Left forelimb (tissue), 1 donor: ENCODE results near the gene CDK5R1.
A peak's percentile ranks its signal among the peaks of the same experiment; 100 is the strongest.

Experiments used
- DNase-seq: peaks from one replicate; pipeline ENCODE4 v3.0.0-alpha.2; 2018; ENCODE audit warnings: low spot score

Gene CDK5R1

DNA sequence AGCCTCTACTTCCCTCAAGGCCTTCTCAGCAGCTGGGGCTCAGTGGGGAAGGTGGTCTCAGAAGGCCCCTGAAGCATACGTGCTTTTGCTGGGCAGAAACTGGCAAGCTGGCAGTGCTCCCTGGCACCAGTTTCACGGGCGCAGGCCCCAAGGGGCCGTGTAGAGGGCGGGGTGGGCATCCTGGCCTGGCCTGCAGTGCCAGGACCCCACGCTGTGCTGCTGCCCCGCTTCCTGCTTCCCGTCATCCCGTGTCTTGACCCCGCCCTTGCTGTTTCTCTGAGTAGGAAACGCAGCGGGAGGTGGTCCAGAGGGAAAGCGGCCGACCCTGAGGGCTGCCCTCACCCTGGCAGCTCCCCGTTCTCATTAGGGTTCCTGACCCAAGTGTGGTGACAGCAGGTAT, 6.8 kb downstream of the CDK5R1 start:
- DNase-seq, result peak; percentile 56

DNA sequence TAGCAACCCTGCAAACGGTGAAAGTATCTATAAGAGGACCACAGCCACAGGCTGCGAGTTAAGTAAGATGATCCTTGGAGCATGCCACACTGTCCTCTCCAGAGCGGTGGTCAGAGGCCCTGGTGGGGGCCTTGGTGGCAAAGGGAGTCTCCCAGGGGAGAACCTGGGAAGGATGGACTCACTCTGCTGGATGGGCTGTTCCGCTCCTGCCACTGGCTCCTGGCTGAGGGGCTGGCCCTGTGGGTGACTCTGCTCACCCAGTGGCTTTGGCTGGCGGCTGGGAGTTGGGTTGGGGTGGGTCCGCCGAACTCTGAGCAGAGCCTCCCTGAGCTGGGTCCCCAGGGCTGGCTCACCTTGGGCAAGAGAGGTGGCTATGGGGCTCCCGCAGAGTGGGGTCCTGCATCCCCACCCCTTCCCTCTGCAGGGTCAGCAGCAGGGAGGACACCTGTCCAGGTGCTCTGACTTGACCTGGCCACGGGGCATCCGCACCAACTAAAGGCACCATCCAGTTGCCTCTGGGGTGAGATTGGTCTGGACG, 7.3 kb downstream of the CDK5R1 start:
- DNase-seq, result no peak

DNA sequence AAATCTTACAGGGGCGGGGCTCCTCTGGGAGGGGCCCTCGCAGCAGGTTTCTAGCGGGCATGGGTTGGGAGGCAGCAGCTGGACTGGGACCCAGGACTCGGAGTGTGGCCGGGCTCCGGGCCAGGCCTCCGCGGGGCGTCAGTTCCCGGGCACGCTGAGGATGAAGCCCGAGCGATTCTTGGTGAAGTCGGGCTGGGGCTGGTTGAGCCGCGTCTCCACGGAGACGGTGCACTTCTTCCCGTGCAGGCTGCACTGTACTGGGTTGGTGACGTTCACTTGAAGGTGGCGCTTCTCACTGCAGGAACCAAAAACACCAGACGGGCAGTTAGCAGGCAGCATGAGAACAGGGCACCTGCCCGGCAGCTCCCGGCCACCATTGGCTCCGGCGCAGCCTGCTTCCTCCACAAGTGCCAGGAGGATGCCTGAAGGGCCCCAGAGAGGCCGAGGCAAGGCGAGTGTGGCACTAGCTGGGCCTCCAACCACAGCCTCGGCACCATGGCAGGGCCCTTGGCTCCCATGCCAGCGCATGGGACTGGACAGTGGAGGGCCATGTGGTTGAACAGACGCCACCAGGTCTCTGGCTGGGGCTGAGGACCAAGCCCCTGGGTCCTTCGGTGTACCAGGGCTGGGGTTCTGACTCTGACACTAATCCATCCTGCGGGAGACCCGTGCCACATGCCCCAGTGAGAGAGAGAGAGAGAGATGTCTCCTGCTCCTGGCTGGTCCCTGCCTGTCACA, 8.0 kb downstream of the CDK5R1 start:
- DNase-seq, result peak; percentile 59

DNA sequence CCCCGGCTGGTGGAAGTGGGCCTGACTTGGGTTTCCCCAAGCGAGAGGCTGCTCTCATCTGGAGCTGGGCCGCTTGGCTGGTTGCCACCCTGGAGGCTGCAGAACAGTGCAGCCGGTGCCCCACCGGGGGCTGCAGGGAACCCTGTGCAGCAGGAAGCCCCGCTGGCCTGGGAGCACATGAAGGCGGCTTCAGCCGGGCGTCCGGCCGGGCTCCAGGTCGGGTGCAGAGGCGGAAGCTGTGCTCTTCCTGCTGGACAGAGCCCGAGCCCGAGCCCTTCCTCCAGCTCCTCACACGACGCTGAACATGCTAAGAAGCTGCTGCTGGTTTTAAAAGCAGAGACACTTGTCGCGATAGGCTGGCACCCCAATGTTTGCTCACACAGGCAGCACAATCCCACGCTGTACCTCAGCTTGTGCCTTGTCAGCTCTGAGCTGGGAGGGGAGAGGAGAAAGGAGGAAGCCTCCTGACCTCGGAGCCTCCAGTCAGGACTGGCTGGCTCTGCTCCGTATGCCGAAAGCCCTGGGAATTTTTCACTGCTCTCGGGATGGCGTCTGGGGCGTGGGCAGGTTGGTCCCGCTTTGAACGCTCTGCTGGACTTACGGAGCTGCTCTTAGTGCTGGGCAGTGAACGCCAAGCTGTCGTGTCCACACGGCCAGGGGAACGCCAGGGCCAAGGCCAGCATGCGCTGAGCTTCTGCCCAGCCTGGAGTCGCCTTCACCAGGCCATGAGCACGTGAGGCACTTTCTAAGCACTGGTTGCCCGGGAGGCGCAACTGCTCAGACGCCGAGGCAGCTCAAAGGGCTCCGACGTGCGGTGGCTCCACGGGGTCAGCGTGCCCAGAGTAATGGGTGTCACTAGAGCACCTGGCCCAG, 8.8 kb downstream of the CDK5R1 start:
- peak; percentile 73 for DNase-seq

DNA sequence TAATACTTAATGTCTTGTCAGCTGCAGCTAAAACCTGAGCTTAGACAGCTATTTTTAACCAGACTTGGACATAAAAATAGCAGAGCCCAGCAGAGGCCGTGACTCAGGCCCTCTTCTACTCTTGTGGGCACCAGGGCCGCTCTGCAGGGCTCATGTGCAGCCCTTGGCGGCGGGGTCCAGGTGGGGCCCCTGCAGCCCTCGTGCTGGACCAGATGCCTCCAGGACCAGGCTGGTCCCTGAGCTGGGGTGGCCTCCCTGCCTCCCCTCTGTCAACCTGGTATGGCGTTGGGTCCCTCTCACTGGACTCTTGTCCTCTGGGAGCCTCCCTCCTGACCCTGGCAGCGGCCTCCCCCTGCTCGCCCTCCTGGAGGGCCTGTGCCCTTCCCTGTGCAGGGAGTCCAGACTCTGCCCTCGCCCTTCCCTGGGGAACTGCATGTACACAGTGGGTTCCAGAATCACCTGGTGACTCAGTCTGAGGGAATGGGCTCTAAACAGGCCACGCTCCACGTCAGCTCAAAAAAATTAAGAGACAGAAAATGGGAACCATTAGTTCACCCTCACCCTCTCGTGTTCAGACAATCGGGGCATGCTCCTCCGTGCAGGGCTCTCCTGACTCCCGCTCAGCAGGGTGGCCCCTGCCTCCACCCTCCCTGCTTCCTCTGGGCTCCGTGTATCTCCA, 9.7 kb downstream of the CDK5R1 start:
- DNase-seq, result peak; percentile 53

DNA sequence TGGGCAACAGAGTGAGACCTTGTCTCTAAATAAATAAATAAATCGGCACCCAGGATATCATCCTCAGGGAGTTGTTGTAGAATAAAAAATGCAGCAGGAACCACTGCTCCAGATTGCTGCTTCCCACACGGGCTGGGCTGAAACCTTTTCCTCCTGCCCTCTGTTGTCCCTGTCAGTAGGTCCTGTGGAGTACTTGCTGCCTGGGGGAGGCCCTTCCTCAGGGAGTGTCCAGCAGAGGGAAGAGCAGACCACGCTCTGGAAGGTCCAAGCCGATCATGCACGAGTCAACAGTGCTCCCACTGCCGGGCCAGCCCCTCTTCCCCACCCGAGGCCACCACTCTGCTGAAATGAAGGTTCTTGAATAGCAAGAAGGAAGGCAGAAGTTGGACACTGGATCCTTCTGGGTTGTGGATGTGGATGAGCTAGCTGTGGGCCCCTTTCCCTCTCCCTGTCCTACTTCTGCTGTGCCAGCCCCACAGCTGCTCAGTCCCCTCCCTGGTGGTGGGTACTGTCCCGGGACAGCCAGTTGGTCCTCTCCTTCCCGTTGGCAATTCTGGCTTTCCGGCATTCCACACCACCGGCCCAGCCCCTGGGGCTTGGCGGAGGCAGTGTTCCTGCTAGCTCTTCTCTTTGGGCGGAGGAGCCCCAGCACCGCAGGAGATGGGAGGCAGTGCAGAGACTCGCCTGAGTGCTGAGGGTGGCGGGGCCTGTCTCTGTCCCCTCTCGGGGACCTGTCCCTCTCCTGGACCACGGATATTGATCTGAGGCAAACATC, 10.8 kb downstream of the CDK5R1 start:
- DNase-seq, result peak; percentile 64

DNA sequence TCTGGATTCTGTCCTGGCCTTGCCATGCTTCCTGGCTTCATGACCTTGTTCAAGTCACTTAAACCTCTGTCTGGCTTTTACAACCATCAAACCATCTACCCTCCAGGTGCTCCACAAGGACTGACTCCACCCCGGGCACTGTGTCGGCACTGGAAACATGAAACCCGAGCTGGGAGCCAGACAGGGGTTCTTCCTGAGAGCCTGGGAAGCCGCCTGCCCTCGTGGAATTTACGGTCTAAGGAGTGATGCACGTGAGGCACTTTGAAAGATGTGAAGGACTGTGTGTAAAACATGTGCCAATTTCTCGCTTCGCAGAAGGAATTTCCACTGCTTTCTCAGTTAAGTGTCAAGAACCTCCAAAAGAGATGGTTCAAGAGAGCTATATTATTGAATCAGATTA, 11.6 kb downstream of the CDK5R1 start:
- DNase-seq, result no peak

DNA sequence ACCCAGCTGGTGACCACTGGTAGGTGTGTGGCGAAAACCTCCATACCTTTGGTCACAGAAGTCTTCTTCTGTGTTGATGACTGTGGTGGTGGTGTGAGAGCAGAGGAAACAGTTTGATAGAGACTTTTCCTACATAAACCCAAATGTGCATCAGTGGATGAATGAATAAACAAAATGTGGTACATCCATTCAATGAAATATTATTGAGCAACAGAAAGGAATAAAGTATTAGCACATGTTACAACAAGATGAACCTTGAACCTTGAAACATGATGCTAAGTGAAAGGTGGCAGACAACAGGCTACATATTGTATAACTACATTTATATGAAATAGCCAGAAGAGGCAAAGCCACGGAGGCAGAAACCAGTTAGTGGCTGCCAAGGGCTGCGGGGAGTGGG, 15.2 kb downstream of the CDK5R1 start:
- DNase-seq, result no peak

DNA sequence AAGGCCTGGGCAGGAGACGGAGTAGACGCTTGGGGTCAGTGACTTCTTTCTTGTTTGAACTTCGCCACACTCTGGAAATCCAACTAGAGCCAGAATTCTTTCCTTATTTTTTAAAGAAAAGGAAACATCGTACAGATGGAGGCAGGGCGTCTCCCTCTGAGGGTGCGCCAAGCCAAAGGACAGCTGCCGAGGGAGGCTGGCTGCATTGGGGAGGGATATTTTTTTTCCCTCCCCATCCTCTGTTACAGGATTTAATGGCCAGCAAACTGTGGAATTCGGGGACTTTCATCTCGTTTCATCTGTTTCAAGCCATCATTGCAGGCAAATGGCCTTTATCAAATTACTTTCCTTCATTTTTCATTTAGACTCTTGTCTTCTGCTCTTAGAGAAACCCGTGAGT, 15.9 kb downstream of the CDK5R1 start:
- no peak for DNase-seq

DNA sequence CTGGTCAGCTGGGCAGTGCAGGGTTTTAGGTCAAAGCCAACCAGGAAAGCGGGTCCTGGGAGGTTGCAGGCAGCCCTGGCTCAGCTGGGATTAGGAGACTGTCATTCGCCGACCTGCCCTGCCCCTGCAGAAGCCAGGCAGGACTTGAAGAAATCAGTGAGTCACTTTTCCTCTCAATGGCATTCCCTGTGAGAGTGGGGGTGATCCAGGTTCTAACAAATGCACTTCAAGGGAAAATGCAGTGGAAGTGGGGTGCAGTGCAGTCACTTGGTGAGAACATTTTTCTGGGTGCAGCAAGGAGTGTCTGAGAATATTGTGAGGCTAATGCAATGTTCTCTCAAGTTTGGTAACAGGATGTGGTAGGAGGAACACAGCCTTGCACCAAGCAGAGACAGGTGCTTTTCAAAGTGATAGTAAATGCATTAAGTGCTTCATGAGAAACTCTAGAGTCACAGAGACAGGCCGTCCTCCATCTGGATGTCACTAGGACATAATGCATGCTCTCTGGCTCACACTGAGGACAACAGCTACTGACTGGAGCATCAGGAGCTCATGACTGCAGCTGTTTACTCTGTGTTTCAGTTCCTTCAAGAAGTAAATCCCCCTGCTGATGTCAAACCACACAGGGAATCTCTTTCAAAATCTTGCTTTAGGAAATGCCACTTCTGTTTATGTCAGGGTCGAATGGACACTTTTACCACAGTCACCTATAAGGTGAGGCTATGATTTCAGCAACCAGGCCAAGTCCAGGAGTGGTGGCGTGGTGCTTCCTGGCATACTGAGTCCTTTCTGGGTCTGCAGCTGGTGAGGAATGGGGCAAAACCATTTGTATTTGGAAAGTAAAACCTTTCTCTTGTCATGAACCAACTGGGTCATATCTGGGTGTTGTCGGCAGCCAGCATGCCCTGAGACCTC, 16.7 kb downstream of the CDK5R1 start:
- no peak for DNase-seq

DNA sequence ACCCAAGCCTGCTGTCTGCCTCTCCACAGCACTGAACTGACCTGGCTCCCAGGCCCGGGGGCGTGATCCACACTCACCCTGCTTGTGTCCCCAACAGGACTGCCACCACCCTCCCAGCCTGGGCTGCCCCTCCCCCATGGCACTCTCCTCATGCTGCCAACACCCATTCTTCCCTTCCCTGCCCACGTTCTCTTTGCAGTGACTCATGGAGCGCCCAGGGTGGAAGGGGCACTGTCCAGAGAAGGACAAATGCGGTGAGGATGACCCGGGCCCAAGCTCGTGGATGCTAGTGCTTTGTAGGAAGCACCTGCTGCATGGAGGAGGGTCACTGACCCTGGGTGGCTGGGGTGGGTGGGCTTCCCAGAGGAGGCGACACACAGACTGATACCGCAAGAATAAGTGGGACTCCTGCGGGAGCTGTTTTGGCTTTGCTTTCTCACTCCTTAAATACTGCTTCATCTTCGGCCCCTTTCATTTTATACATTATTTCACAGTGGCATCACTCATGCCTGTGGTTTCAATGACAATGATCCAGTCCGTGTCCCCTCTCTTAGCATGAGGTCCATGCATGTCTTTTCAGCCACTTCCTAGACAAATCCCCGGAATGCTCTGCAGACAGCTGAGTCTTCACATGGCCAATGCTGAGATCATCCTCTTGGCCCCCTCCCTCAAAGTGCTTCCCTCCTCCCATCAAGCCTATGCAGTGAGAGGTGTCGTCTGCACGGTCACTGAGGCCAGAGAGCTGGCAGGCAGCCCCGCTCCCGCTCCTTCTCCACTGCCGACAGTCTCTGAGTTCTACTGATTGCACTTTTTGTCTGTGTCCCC, 17.6 kb downstream of the CDK5R1 start:
- no peak for DNase-seq

DNA sequence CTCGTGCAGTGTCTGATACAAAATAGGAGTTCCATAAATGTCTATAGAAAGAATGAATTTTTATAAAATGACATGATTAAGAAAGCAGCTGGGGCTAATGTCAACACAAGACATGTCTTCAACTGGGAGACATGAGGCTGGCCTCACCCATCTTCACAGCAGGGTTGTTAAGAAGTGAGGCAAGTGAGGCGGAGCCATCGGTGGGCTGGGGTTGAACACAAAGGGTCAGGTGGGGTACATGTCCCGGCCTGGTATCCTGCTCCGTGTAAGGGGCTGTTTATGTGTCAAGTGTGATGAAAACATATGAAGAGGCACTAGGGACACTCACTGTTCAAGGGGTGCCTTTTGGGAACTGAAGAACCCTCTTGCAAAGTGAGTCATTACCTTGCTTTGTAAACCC, 22.1 kb downstream of the CDK5R1 start:
- no peak for DNase-seq

DNA sequence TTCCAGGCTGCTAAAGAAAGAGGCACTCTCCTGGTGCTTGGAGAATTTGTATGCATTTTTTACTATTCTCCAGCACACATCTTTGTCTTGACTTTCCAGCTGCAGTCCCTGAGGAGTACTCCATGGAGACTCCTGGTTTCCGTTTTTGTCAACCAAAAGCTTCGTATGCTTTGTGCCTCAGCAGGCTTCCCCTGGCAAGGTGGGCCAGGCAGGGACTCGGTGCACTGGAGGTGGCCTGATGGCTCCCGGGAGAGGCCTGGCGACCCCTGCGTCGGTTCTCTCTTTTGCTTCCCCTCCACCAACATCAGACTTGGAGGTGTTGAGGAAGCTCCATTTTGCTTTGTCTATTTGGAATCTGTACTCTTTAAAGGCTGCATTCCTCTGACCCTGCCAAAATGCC, 23.7 kb downstream of the CDK5R1 start:
- DNase-seq, result no peak

DNA sequence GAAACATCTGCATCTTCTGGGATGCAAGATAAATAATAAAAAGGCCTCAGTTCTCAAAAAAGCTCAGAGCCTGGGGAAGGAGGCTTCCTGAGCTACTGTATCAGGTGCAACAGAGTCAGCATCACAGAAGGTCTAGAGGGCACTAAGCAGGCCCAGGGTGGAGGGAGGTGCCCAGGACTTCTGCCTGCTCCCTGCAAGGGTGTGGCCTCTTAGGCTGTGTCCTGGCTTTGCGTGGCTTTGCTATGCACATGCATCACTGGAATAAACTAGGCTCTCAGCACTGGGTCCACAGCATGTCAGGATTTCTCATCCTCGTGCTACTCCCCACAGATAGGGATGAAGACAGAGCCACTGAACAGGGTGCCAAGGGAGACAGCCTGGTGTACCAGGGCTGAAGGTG, 25.5 kb downstream of the CDK5R1 start:
- DNase-seq, result no peak

DNA sequence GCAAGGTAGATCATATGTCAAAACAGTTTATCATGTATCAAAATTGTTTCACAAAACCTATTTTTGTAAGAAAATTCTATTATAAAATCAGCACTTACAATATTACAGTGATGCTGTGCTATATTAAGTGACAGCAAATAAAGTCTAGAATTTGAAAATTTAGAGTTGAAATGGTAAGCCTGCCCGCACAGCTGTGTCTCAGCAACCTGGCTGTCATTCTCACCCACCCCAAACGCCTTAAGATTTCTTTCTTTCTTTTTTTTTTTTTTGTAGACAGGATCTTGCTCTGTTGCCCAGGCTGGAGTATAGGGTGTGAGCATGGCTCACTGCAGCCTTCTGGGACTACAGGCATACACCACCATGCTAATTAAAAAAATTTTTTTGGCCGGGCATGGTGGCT, 26.8 kb downstream of the CDK5R1 start:
- DNase-seq, result no peak

DNA sequence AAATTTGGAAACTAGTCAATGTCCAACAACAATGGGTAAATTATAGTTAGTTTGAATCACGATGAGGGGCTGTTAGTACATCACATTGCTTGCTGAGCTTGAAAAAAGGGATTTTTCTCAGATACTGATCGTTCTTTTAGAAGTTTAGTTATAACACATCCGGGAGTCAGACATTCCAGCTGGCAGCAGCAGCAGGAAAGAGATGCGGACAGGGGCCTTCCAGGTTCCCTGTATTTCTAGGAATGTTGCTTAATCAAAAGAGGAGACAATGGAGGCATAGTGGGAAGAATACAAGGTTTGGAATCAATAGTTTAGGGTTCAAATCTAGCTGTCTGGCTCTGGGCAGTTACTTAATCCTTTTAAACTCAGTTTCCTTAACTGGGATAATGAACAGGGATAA, 27.8 kb downstream of the CDK5R1 start:
- DNase-seq, result no peak

DNA sequence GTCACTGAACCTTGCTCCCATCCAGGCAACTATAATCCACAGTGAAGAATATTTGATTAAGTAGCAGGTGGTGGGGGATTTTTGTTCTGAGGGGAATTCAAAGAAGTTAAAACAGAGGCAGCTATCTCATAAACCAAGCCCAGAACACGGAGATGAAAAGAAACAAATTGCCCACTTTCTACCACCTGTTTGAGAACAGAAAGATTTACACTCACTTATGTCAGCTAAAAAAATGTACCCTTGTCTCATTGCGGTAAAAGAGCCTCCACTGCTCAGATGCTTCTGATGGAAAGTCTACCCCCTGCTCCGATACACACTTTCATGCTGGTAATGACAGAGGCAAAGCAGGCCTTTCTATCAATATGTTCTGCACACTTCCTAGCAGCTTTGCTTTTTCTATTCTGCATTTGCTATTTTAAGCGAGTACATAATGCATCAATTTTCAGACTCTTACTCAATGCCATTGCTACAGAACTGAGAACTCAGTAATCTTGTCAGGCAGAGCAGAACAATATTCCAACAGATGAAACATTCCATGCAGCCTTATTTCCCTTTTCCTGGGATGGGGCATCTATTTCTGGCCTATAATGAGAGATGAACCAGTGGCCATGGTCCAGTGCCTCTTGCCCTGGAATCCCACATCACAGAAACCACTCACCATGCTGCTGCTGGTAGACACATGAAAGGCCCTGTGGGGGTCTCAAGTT, 29.0 kb downstream of the CDK5R1 start:
- no peak for DNase-seq

DNA sequence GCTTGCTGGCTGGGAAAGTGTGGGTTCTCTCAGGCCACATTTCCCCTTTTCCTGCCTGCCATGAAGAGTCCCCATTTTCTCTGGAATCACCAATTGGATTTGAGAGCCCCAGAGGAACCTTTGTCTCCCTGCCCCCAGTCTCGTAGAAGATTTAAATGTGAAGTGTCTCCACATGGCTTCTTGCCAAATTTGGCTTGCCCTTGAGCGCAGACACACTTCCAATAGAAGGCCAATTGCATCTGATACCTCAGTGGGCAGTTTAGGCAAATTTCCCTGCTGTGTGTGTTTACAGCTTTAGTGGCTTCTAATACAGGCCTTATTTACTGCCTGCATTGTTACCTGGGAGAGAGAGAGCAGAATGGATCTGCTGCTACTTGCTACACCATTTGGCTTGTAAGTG, 29.7 kb downstream of the CDK5R1 start:
- DNase-seq, result no peak
